ENCODE data around the gene UEVLD. TPM values are rescaled to one million over a fixed set of nuclear protein-coding genes. Genes with fewer than 3 reads are reported as not detected.

UEVLD gene
- total and polyA plus RNA-seq, 9 of the 15 experiments (the other 6 are each of a cell fraction or from before 2014, with no cell fraction given) = 4.7 to 12.6 (median 7.4) TPM

DNA sequence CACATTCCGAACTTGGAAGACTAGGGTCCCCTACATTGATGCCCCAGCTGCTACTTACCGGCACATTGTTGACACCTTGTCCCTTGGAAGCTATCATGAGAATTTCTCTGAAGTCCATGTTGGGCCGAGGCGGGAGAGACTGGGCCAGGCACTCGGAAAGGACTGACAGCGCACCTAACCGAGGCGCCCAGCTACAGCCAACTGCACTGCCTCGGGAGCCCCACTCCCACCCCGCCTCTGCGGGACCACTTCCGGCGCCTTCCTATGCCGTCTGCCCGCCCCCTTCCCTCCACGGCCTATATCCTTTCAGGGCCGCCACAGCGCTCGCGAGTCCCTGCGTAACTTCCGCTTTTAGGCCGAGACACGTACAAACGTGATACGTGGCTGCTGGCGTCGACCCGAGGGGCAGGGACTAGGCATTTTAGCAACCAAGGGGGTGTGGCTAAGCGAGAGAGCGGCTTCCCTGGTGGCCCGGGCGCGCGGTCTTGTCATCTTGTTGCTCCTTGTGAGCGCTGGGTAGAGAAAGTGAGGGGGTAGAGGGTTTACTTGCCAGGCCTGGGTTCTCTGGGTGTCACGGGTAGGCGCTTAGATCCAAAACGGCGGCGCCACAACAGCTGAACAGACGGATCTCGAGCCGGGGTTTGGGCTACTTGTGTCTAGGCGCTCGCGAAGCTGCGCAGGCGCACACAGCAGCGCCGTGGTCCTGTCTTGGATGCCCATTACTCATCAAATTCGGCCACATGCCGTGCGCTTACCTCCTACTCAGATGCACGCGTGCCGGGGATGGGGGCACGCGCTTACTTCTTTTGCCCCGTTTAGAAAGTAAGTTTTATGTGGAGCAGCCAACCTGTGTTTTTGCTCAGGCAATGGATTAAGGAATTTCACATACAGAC, 45.9 kb upstream of the UEVLD start, which contains the start of gene SPTY2D1 (continued):
- TF ChIP-seq, protein P1, sequence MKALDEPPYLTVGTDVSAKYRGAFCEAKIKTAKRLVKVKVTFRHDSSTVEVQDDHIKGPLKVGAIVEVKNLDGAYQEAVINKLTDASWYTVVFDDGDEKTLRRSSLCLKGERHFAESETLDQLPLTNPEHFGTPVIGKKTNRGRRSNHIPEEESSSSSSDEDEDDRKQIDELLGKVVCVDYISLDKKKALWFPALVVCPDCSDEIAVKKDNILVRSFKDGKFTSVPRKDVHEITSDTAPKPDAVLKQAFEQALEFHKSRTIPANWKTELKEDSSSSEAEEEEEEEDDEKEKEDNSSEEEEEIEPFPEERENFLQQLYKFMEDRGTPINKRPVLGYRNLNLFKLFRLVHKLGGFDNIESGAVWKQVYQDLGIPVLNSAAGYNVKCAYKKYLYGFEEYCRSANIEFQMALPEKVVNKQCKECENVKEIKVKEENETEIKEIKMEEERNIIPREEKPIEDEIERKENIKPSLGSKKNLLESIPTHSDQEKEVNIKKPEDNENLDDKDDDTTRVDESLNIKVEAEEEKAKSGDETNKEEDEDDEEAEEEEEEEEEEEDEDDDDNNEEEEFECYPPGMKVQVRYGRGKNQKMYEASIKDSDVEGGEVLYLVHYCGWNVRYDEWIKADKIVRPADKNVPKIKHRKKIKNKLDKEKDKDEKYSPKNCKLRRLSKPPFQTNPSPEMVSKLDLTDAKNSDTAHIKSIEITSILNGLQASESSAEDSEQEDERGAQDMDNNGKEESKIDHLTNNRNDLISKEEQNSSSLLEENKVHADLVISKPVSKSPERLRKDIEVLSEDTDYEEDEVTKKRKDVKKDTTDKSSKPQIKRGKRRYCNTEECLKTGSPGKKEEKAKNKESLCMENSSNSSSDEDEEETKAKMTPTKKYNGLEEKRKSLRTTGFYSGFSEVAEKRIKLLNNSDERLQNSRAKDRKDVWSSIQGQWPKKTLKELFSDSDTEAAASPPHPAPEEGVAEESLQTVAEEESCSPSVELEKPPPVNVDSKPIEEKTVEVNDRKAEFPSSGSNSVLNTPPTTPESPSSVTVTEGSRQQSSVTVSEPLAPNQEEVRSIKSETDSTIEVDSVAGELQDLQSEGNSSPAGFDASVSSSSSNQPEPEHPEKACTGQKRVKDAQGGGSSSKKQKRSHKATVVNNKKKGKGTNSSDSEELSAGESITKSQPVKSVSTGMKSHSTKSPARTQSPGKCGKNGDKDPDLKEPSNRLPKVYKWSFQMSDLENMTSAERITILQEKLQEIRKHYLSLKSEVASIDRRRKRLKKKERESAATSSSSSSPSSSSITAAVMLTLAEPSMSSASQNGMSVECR (CRISPR knock-in tag; IDR thresholded peaks at IDR 0.05) = peak; percentile 88
- TF ChIP-seq EGR1 (conservative IDR thresholded peaks at IDR 0.05) (peak; percentile 93), IRF2 (CRISPR knock-in tag; IDR thresholded peaks at IDR 0.05) (no peak), TAF9B (IDR thresholded peaks at IDR 0.05; ENCODE audit: partially characterized antibody) (peak; percentile 67), CBX3 (IDR thresholded peaks at IDR 0.05; ENCODE audit: borderline replicate concordance in 1 of 2, low read length in 2 of 2) (peak in 1 of 2 experiments; percentile 91; a peak in 2 of 3 replicates), ZFX (CRISPR knock-in tag; IDR thresholded peaks at IDR 0.05) (peak; percentile 78), CHD2 (IDR thresholded peaks at IDR 0.05; ENCODE audit: low read depth, low read length) (peak; percentile 89), EP400 (IDR thresholded peaks at IDR 0.05) (peak; percentile 96), MTA3 (IDR thresholded peaks at IDR 0.05; ENCODE audit: borderline replicate concordance) (peak; percentile 96), ARID1B (IDR thresholded peaks at IDR 0.05) (no peak), SOX6 (IDR thresholded peaks at IDR 0.05) (peak; percentile 42; the same call in 1 of the 2 replicates), ZNF274 (IDR thresholded peaks at IDR 0.05; ENCODE audit: borderline replicate concordance, low read depth, low read length) (no peak), GABPA (tag; conservative IDR thresholded peaks at IDR 0.05; ENCODE audit: low read depth) (peak; percentile 97), SRF (CRISPR knock-in tag; IDR thresholded peaks at IDR 0.05) (no peak; a peak in 1 of 4 replicates)
- TF ChIP-seq, protein P2, sequence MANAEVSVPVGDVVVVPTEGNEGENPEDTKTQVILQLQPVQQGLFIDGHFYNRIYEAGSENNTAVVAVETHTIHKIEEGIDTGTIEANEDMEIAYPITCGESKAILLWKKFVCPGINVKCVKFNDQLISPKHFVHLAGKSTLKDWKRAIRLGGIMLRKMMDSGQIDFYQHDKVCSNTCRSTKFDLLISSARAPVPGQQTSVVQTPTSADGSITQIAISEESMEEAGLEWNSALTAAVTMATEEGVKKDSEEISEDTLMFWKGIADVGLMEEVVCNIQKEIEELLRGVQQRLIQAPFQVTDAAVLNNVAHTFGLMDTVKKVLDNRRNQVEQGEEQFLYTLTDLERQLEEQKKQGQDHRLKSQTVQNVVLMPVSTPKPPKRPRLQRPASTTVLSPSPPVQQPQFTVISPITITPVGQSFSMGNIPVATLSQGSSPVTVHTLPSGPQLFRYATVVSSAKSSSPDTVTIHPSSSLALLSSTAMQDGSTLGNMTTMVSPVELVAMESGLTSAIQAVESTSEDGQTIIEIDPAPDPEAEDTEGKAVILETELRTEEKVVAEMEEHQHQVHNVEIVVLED (CRISPR knock-in tag; IDR thresholded peaks at IDR 0.05) = peak; percentile 92
- TF ChIP-seq, protein P3, sequence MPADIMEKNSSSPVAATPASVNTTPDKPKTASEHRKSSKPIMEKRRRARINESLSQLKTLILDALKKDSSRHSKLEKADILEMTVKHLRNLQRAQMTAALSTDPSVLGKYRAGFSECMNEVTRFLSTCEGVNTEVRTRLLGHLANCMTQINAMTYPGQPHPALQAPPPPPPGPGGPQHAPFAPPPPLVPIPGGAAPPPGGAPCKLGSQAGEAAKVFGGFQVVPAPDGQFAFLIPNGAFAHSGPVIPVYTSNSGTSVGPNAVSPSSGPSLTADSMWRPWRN (IDR thresholded peaks at IDR 0.05; ENCODE audit: low read depth) = peak; percentile 95
- TF ChIP-seq, protein P4, sequence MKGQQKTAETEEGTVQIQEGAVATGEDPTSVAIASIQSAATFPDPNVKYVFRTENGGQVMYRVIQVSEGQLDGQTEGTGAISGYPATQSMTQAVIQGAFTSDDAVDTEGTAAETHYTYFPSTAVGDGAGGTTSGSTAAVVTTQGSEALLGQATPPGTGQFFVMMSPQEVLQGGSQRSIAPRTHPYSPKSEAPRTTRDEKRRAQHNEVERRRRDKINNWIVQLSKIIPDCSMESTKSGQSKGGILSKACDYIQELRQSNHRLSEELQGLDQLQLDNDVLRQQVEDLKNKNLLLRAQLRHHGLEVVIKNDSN (CRISPR knock-in tag; IDR thresholded peaks at IDR 0.05) = peak; percentile 53; the same call in 1 of the 2 replicates
- TF ChIP-seq, protein P5, sequence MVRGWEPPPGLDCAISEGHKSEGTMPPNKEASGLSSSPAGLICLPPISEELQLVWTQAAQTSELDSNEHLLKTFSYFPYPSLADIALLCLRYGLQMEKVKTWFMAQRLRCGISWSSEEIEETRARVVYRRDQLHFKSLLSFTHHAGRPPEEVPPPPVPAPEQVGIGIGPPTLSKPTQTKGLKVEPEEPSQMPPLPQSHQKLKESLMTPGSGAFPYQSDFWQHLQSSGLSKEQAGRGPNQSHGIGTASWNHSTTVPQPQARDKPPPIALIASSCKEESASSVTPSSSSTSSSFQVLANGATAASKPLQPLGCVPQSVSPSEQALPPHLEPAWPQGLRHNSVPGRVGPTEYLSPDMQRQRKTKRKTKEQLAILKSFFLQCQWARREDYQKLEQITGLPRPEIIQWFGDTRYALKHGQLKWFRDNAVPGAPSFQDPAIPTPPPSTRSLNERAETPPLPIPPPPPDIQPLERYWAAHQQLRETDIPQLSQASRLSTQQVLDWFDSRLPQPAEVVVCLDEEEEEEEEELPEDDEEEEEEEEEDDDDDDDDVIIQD (CRISPR knock-in tag; IDR thresholded peaks at IDR 0.05) = no peak
